ENCODE measurements around the gene ITFG2. TPM values are rescaled to one million over a fixed set of nuclear protein-coding genes. Genes with fewer than 3 reads are reported as not detected.

ITFG2 gene
- total and polyA plus RNA-seq, 2 of the 13 experiments (the other 11 are each of a cell fraction or from before 2014, with no cell fraction given), result 14.8 to 15.5 TPM

GRCh38 chr12:2795291-2796186, 16.9 kb upstream of the ITFG2 start (continued):
- TF ChIP-seq ZBTB40 (IDR thresholded peaks at IDR 0.05) (no peak), ZBTB40 (CRISPR knock-in tag; IDR thresholded peaks at IDR 0.05) (peak; percentile 94), GATAD2A (CRISPR knock-in tag; IDR thresholded peaks at IDR 0.05) (0 out of 2 replicates have a peak, but pooled peaks have one; percentile 8), TBX2 (CRISPR knock-in tag; IDR thresholded peaks at IDR 0.05; ENCODE audit: borderline replicate concordance) (no peak), CSRNP1 (CRISPR knock-in tag; IDR thresholded peaks at IDR 0.05) (0 out of 2 replicates have a peak, but pooled peaks have one; percentile 51), MYC (CRISPR knock-in tag; IDR thresholded peaks at IDR 0.05; ENCODE audit: borderline replicate concordance) (peak; percentile 56; the same call in 1 of the 2 replicates), ZNF3 (CRISPR knock-in tag; IDR thresholded peaks at IDR 0.05) (no peak), DMAP1 (CRISPR knock-in tag; IDR thresholded peaks at IDR 0.05) (peak; percentile 37; the same call in 1 of the 2 replicates), ZFX (CRISPR knock-in tag; IDR thresholded peaks at IDR 0.05; ENCODE audit: low read depth) (peak; percentile 77), PRPF4 (IDR thresholded peaks at IDR 0.05; ENCODE audit: low read depth, low read length, poor library complexity, severe bottlenecking) (no peak), PBX3 (CRISPR knock-in tag; IDR thresholded peaks at IDR 0.05; ENCODE audit: borderline replicate concordance) (no peak), DRAP1 (CRISPR knock-in tag; IDR thresholded peaks at IDR 0.05) (peak; percentile 16; the same call in 1 of the 2 replicates), SRY (CRISPR knock-in tag; IDR thresholded peaks at IDR 0.05) (0 out of 2 replicates have a peak, but pooled peaks have one; percentile 31), KMT2B (CRISPR knock-in tag; IDR thresholded peaks at IDR 0.05) (no peak), MEIS1 (CRISPR knock-in tag; IDR thresholded peaks at IDR 0.05; ENCODE audit: borderline replicate concordance) (no peak), AGO1 (IDR thresholded peaks at IDR 0.05; ENCODE audit: low read depth, low read length, poor library complexity, severe bottlenecking) (peak; percentile 64), CBFB (CRISPR knock-in tag; IDR thresholded peaks at IDR 0.05) (no peak)
